Measurements from ENCODE around the gene UBAC2. TPM values are rescaled to one million over a fixed set of nuclear protein-coding genes. Genes with fewer than 3 reads are reported as not detected.
A peak's percentile ranks its signal among the peaks of the same experiment; 100 is the strongest.

UBAC2 gene
- polyA plus RNA-seq, 3 donors, result 59.6 to 113 (median 96.7) TPM

DNA sequence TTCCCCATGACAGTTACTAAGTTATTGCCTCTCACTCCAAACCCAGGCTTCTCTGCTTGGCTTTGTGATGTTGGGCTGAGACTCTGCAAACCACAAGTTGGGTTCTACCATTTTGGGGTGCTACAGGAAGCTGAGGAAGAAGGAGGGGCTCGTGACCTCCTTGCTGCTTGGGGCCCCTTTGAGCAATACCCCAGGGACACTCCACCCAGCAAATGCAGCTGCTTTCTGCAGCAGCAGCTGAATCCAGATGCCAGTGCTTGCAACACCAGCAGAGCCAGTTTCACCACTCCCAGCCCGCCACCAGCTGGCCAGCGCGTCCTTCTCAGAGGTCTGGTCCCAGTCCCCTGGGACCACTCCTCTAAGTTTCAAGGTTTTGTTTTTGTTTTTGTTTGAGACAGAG is 22.0 kb upstream of the UBAC2 start:
- Histone ChIP-seq H3K79me2 (ENCODE audit: insufficient read depth, low read length) (peaks cover 2% of the 10 kb centered on the region), H3K9me3 (replicated peaks in 1 of 2; ENCODE audit: control insufficient read depth in 1 of 2, insufficient read depth in 1 of 2, low read length in 2 of 2) (peaks cover 7 to 23% of the 10 kb centered on the region in 2 donors), H3K4me1 (ENCODE audit: control insufficient read depth in 1 of 2, insufficient read depth in 2 of 2, low read length in 2 of 2) (peaks cover 33 to 37% of the 10 kb centered on the region in 2 donors), H3K9ac (ENCODE audit: insufficient read depth, low read length, poor library complexity, severe bottlenecking) (no peak overlapping the region), H4K20me1 (ENCODE audit: insufficient read depth, low read length) (no peaks in the 10 kb centered on the region), H3K27me3 (ENCODE audit: control insufficient read depth in 2 of 2, insufficient read depth in 2 of 2, low read length in 2 of 2) (peaks cover 13 to 22% of the 10 kb centered on the region in 2 donors), H2AFZ (ENCODE audit: insufficient read depth, low read depth, low read length, poor library complexity, severe bottlenecking) (peak overlapping the region; percentile 21), H3K36me3 (replicated peaks in 1 of 2; ENCODE audit: control insufficient read depth in 1 of 2, insufficient read depth in 2 of 2, low read length in 2 of 2) (no peaks in the 10 kb centered on the region), H3K4me2 (replicated peaks; ENCODE audit: extremely low read depth, low read length, poor library complexity, severe bottlenecking) (peak overlapping the region; percentile 42), H3K4me3 (replicated peaks in 1 of 3; ENCODE audit: low read depth in 2 of 3, low read length in 3 of 3) (peak overlapping the region in 1 of 3 experiments; percentile 12), H3K27ac (ENCODE audit: low read depth in 1 of 2, low read length in 2 of 2) (no peak overlapping the region)
- peaks cover 4 to 26% (median 13%) of the 10 kb centered on the region in 7 donors for H3K9me3 Mint-ChIP-seq
- peak overlapping the region; percentile 59 to 77 for H3K4me3 Mint-ChIP-seq
- peak; percentile 32 to 54 (median 49) for DNase-seq
- WGBS (ENCODE audit: insufficient coverage), result no CpG with 5 or more reads among the region's 4 CpGs
- peaks cover 48% of the 10 kb centered on the region for H3K4me1 Mint-ChIP-seq
- H3K27ac Mint-ChIP-seq, result peak overlapping the region in 4 of 7 donors; percentile 18 to 50 (median 32)
- intact Hi-C loops (cut with micrococcal nuclease), result loop anchor here (2.0 to 10.0 kb wide), 3 partner anchors 86 to 259 kb away; no protein-coding TSS in a partner anchor
- H3K27me3 Mint-ChIP-seq (ENCODE audit: low read depth in 3 of 3), result peaks cover 29 to 31% (median 29%) of the 10 kb centered on the region in 3 donors
- TF ChIP-seq, protein P1, sequence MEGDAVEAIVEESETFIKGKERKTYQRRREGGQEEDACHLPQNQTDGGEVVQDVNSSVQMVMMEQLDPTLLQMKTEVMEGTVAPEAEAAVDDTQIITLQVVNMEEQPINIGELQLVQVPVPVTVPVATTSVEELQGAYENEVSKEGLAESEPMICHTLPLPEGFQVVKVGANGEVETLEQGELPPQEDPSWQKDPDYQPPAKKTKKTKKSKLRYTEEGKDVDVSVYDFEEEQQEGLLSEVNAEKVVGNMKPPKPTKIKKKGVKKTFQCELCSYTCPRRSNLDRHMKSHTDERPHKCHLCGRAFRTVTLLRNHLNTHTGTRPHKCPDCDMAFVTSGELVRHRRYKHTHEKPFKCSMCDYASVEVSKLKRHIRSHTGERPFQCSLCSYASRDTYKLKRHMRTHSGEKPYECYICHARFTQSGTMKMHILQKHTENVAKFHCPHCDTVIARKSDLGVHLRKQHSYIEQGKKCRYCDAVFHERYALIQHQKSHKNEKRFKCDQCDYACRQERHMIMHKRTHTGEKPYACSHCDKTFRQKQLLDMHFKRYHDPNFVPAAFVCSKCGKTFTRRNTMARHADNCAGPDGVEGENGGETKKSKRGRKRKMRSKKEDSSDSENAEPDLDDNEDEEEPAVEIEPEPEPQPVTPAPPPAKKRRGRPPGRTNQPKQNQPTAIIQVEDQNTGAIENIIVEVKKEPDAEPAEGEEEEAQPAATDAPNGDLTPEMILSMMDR (IDR thresholded peaks at IDR 0.05), result no peak
- H3K36me3 Mint-ChIP-seq, result peaks cover 3 to 5% of the 10 kb centered on the region in 2 donors

- intact Hi-C loops (cut with micrococcal nuclease), result loop anchor here (2.0 to 10.0 kb wide), 3 partner anchors 85 to 258 kb away; no protein-coding TSS in a partner anchor
- Histone ChIP-seq H3K9ac (ENCODE audit: insufficient read depth, low read length, poor library complexity, severe bottlenecking) (no peak overlapping the region), H4K20me1 (ENCODE audit: insufficient read depth, low read length) (no peaks in the 10 kb centered on the region), H3K27me3 (ENCODE audit: control insufficient read depth in 2 of 2, insufficient read depth in 2 of 2, low read length in 2 of 2) (peaks cover 5 to 13% of the 10 kb centered on the region in 2 donors), H3K9me3 (replicated peaks in 1 of 2; ENCODE audit: control insufficient read depth in 1 of 2, insufficient read depth in 1 of 2, low read length in 2 of 2) (peaks cover 8 to 20% of the 10 kb centered on the region in 2 donors), H3K4me1 (ENCODE audit: control insufficient read depth in 1 of 2, insufficient read depth in 2 of 2, low read length in 2 of 2) (peaks cover 33 to 37% of the 10 kb centered on the region in 2 donors), H3K36me3 (replicated peaks in 1 of 2; ENCODE audit: control insufficient read depth in 1 of 2, insufficient read depth in 2 of 2, low read length in 2 of 2) (no peaks in the 10 kb centered on the region), H3K4me2 (replicated peaks; ENCODE audit: extremely low read depth, low read length, poor library complexity, severe bottlenecking) (no peak overlapping the region), H2AFZ (ENCODE audit: insufficient read depth, low read depth, low read length, poor library complexity, severe bottlenecking) (no peak overlapping the region), H3K27ac (ENCODE audit: low read depth in 1 of 2, low read length in 2 of 2) (no peak overlapping the region), H3K79me2 (ENCODE audit: insufficient read depth, low read length) (peaks cover 2% of the 10 kb centered on the region), H3K4me3 (replicated peaks in 1 of 3; ENCODE audit: low read depth in 2 of 3, low read length in 3 of 3) (peak overlapping the region in 1 of 3 experiments; percentile 12)
- TF ChIP-seq, protein P1 (IDR thresholded peaks at IDR 0.05), result no peak
- Mint-ChIP-seq H3K4me1 (peaks cover 46% of the 10 kb centered on the region), H3K9me3 (peaks cover 4 to 24% (median 13%) of the 10 kb centered on the region in 7 donors), H3K27me3 (ENCODE audit: low read depth in 3 of 3) (peaks cover 20 to 23% (median 22%) of the 10 kb centered on the region in 3 donors), H3K4me3 (peak overlapping the region in 1 of 2 donors; percentile 77), H3K27ac (peak overlapping the region in 2 of 7 donors; percentile 15 to 62), H3K36me3 (peaks cover 3 to 5% of the 10 kb centered on the region in 2 donors)
- DNase-seq, result no peak
- WGBS (ENCODE audit: insufficient coverage), result no CpG with 5 or more reads among the region's 3 CpGs
Observed at GRCh38 chr13:99179460-99179859, 21.2 kb upstream of the UBAC2 start.

All from CD14-positive monocyte (primary cell).